ENCODE data around the gene GPR37L1. TPM values are rescaled to one million over a fixed set of nuclear protein-coding genes. Genes with fewer than 3 reads are reported as not detected.

Gene GPR37L1
- polyA plus RNA-seq, 1 donor from 2014 or later = not detected

DNA sequence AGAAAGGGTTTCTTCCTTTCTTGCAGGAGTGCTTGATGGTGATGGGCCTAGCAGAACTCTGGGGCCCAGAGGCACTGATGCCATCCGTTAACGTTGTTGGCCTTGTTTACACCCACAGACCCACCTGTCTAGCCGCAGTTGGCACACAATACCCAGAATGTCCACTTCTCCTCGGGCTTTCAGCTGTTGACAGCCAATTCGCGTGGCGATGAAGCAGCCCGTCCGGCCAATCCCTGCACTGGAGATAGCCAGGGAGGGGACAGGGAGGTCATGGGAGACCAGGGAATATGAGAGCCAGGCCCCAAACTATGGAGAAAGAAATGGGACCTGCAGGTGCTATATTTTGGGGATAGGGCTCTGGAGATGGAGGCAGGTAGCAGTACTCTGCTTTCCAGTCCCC is 27.5 kb downstream of the GPR37L1 start:
- H3K27ac ChIP-seq (ENCODE audit: low read length) = no peak overlapping the region
- H3K9ac ChIP-seq (ENCODE audit: low read length) = no peak overlapping the region
- no peaks in the 10 kb centered on the region for H3K9me3 ChIP-seq (ENCODE audit: low read length)
- H3F3A ChIP-seq (ENCODE audit: insufficient read depth, low read length, poor library complexity, severe bottlenecking) = no peaks in the 10 kb centered on the region
- TF ChIP-seq MXI1 (conservative IDR thresholded peaks at IDR 0.05; ENCODE audit: poor library complexity, severe bottlenecking) (no peak), POLR2AphosphoS5 (IDR thresholded peaks at IDR 0.05) (no peak), CTCF (IDR thresholded peaks at IDR 0.05; ENCODE audit: poor library complexity, severe bottlenecking) (no peak), RAD21 (conservative IDR thresholded peaks at IDR 0.05) (no peak), TAF1 (IDR thresholded peaks at IDR 0.05; ENCODE audit: low read depth) (no peak), EP300 (conservative IDR thresholded peaks at IDR 0.05; ENCODE audit: poor library complexity, severe bottlenecking) (no peak), SMC3 (conservative IDR thresholded peaks at IDR 0.05; ENCODE audit: poor library complexity) (no peak), EZH2 (IDR thresholded peaks at IDR 0.05; ENCODE audit: borderline replicate concordance, insufficient read depth, low read length, poor library complexity, severe bottlenecking) (no peak)
- TF ChIP-seq, protein P1, sequence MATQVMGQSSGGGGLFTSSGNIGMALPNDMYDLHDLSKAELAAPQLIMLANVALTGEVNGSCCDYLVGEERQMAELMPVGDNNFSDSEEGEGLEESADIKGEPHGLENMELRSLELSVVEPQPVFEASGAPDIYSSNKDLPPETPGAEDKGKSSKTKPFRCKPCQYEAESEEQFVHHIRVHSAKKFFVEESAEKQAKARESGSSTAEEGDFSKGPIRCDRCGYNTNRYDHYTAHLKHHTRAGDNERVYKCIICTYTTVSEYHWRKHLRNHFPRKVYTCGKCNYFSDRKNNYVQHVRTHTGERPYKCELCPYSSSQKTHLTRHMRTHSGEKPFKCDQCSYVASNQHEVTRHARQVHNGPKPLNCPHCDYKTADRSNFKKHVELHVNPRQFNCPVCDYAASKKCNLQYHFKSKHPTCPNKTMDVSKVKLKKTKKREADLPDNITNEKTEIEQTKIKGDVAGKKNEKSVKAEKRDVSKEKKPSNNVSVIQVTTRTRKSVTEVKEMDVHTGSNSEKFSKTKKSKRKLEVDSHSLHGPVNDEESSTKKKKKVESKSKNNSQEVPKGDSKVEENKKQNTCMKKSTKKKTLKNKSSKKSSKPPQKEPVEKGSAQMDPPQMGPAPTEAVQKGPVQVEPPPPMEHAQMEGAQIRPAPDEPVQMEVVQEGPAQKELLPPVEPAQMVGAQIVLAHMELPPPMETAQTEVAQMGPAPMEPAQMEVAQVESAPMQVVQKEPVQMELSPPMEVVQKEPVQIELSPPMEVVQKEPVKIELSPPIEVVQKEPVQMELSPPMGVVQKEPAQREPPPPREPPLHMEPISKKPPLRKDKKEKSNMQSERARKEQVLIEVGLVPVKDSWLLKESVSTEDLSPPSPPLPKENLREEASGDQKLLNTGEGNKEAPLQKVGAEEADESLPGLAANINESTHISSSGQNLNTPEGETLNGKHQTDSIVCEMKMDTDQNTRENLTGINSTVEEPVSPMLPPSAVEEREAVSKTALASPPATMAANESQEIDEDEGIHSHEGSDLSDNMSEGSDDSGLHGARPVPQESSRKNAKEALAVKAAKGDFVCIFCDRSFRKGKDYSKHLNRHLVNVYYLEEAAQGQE (IDR thresholded peaks at IDR 0.05; ENCODE audit: borderline replicate concordance) = no peak
- no peaks in the 10 kb centered on the region for H4K20me1 ChIP-seq (ENCODE audit: insufficient read depth)
- H3K4me2 ChIP-seq (ENCODE audit: low read length) = no peak overlapping the region
- peaks cover 2% of the 10 kb centered on the region for H3K79me2 ChIP-seq (replicated peaks; ENCODE audit: insufficient read depth, low read length)
- H3K27me3 ChIP-seq (ENCODE audit: insufficient read depth, low read depth, low read length) = no peaks in the 10 kb centered on the region
- no peak overlapping the region for H2AFZ ChIP-seq (ENCODE audit: low read depth, low read length)
- no peaks in the 10 kb centered on the region for H3K36me3 ChIP-seq (ENCODE audit: insufficient read depth, low read length)
- no peaks in the 10 kb centered on the region for H3K9me2 ChIP-seq (ENCODE audit: insufficient read depth, low read length)
- no peak overlapping the region for H3K4me3 ChIP-seq (ENCODE audit: low read length)

DNA sequence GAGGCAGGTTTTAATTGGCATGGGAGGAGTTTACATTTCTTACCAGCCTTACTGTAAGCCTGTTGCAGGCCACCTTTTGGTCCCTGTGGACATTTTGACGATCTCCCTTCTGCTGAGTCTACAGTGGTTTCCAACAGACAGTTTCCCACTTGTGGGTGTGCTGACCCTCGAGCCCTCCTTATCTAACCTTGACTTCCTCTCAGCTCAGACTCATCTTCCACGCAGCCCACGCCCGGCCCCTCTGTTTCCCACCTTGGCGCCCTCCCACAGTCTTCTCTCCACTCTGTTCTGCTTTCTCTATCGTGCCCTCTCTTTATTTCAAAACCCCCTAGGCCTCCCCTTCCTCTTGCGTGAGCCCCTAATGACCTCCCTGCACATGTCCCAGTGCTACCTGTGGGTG is 27.9 kb downstream of the GPR37L1 start:
- Histone ChIP-seq H3K36me3 (ENCODE audit: insufficient read depth, low read length) (no peaks in the 10 kb centered on the region), H4K20me1 (ENCODE audit: insufficient read depth) (no peaks in the 10 kb centered on the region), H2AFZ (ENCODE audit: low read depth, low read length) (no peak overlapping the region), H3K27ac (ENCODE audit: low read length) (no peak overlapping the region), H3F3A (ENCODE audit: insufficient read depth, low read length, poor library complexity, severe bottlenecking) (no peaks in the 10 kb centered on the region), H3K79me2 (replicated peaks; ENCODE audit: insufficient read depth, low read length) (no peaks in the 10 kb centered on the region), H3K4me2 (ENCODE audit: low read length) (no peak overlapping the region), H3K9me2 (ENCODE audit: insufficient read depth, low read length) (no peaks in the 10 kb centered on the region), H3K9ac (ENCODE audit: low read length) (no peak overlapping the region), H3K4me3 (ENCODE audit: low read length) (no peak overlapping the region), H3K9me3 (ENCODE audit: low read length) (no peaks in the 10 kb centered on the region), H3K27me3 (ENCODE audit: insufficient read depth, low read depth, low read length) (no peaks in the 10 kb centered on the region)
- no peak for TF ChIP-seq CTCF (IDR thresholded peaks at IDR 0.05; ENCODE audit: poor library complexity, severe bottlenecking)
- no peak for TF ChIP-seq POLR2AphosphoS5 (IDR thresholded peaks at IDR 0.05)
- TF ChIP-seq RAD21 (conservative IDR thresholded peaks at IDR 0.05) = no peak
- TF ChIP-seq, protein P1 (IDR thresholded peaks at IDR 0.05; ENCODE audit: borderline replicate concordance) = no peak
- no peak for TF ChIP-seq EP300 (conservative IDR thresholded peaks at IDR 0.05; ENCODE audit: poor library complexity, severe bottlenecking)
